Neutrophil (primary cell): ENCODE results near the gene CXADR.

Source experiments
- H3K27ac ChIP-seq: fragments of 200-600 bp; sonication (generic); 2 replicates; pipeline ENCODE4 v1.5.1; 2016; ENCODE audit warnings: mild to moderate bottlenecking, moderate library complexity
- H3K27me3 ChIP-seq: fragments of 200-600 bp; sonication (generic); 2 replicates; pipeline ENCODE4 v1.6.0; 2016; ENCODE audit warnings: mild to moderate bottlenecking
- H3K36me3 ChIP-seq: fragments of 200-600 bp; sonication (generic); 2 replicates; pipeline ENCODE4 v1.5.1; 2017
- H3K4me1 ChIP-seq, 2 experiments: fragments of 200-600 bp in 1 of 2; sonication (generic) in 1 of 2; 1 replicate in 1 of 2; 2 replicates in 1 of 2; pipeline versions ENCODE4 v1.5.1 to v1.6.1; 2013 to 2016; ENCODE audit warnings: low read depth in 1 of 2, low read length in 1 of 2, mild to moderate bottlenecking in 1 of 2, moderate library complexity in 1 of 2; ENCODE audit not compliant: control insufficient read depth in 1 of 2, insufficient read depth in 1 of 2
- H3K4me3 ChIP-seq, 2 experiments: fragments of 200-600 bp in 1 of 2; sonication (generic) in 1 of 2; 1 replicate in 1 of 2; 2 replicates in 1 of 2; pipeline ENCODE4 v1.5.1; 2013 to 2016; ENCODE audit warnings: low read depth in 1 of 2, low read length in 1 of 2, mild to moderate bottlenecking in 1 of 2, moderate library complexity in 1 of 2
- H3K9me3 ChIP-seq: fragments of 200-600 bp; sonication (generic); 2 replicates; pipeline ENCODE4 v1.5.1; 2016
- TF ChIP-seq, protein P1 (sequence below): fragments of 200-600 bp; sonication (generic); IDR thresholded peaks from 2 replicates; pipeline ENCODE4 v1.5.1; 2016; ENCODE audit warnings: antibody characterized with exemption

The CXADR gene

DNA sequence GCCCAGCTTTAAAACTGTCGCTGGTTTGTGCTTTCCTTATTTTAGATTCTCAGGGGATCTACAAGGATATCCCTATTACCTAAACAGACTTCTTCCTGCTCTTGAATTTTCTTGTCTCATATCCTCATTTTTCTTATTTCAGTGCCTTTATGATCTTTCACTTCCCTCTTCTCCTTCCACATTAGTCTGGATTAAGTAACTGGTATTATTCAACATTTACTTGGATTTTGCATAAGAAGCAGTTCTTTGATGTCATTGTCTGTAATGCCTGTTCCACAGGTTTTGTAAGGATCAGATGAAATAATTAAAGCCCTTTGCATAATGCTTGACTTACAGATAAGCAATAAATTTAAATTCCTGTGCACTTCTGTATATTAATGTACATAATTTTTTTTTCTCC is 26.5 kb downstream of the CXADR start:
- no peaks in the 10 kb centered on the region for H3K9me3 ChIP-seq
- no peaks in the 10 kb centered on the region for H3K4me1 ChIP-seq
- H3K27me3 ChIP-seq: peaks cover 9% of the 10 kb centered on the region
- no peak overlapping the region for H3K4me3 ChIP-seq
- TF ChIP-seq, protein P1, sequence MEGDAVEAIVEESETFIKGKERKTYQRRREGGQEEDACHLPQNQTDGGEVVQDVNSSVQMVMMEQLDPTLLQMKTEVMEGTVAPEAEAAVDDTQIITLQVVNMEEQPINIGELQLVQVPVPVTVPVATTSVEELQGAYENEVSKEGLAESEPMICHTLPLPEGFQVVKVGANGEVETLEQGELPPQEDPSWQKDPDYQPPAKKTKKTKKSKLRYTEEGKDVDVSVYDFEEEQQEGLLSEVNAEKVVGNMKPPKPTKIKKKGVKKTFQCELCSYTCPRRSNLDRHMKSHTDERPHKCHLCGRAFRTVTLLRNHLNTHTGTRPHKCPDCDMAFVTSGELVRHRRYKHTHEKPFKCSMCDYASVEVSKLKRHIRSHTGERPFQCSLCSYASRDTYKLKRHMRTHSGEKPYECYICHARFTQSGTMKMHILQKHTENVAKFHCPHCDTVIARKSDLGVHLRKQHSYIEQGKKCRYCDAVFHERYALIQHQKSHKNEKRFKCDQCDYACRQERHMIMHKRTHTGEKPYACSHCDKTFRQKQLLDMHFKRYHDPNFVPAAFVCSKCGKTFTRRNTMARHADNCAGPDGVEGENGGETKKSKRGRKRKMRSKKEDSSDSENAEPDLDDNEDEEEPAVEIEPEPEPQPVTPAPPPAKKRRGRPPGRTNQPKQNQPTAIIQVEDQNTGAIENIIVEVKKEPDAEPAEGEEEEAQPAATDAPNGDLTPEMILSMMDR: no peak
- H3K27ac ChIP-seq: no peak overlapping the region
- no peaks in the 10 kb centered on the region for H3K36me3 ChIP-seq

GRCh38 chr21:17539743-17540341 is 27.0 kb downstream of the CXADR start:
- no peaks in the 10 kb centered on the region for H3K9me3 ChIP-seq
- no peaks in the 10 kb centered on the region for H3K4me1 ChIP-seq
- TF ChIP-seq, protein P1: no peak
- H3K4me3 ChIP-seq: no peak overlapping the region
- H3K36me3 ChIP-seq: no peaks in the 10 kb centered on the region
- H3K27ac ChIP-seq: no peak overlapping the region
- H3K27me3 ChIP-seq: peaks cover 9% of the 10 kb centered on the region

- H3K4me1 ChIP-seq: no peaks in the 10 kb centered on the region
- H3K36me3 ChIP-seq: no peaks in the 10 kb centered on the region
- no peaks in the 10 kb centered on the region for H3K9me3 ChIP-seq
- H3K27ac ChIP-seq: no peak overlapping the region
- H3K4me3 ChIP-seq: no peak overlapping the region
- H3K27me3 ChIP-seq: peaks cover 9% of the 10 kb centered on the region
- TF ChIP-seq, protein P1: no peak
These were observed 27.7 kb downstream of the CXADR start for GRCh38 chr21:17540530-17540929.

- H3K4me1 ChIP-seq: no peaks in the 10 kb centered on the region
- H3K9me3 ChIP-seq: no peaks in the 10 kb centered on the region
- no peak overlapping the region for H3K4me3 ChIP-seq
- no peaks in the 10 kb centered on the region for H3K36me3 ChIP-seq
- no peak overlapping the region for H3K27ac ChIP-seq
- H3K27me3 ChIP-seq: peaks cover 3% of the 10 kb centered on the region
- TF ChIP-seq, protein P1: no peak
These were observed 29.6 kb downstream of the CXADR start for GRCh38 chr21:17542371-17543011.

DNA sequence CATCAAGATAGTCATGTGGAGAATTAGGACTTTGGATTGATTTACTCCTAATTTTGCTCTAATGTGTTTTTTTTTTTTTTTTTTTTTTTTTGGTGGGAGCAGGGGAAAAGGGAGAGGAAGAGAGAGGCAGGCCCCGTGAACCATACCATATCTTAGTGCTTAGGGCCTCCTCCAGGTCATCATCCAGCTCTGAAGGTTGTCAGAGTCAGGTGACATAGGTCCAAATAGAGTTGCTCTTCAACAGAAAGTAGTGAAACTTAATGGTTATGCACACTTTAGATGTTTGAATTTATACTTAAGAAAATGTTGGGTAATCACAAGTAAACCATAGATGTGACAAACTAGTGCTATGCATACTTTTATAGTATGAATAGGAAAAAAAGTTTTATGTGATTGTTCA is 32.2 kb downstream of the CXADR start:
- Histone ChIP-seq H3K4me3 (no peak overlapping the region), H3K27me3 (no peaks in the 10 kb centered on the region)
- TF ChIP-seq, protein P1: no peak

More for the DNA sequence above, 32.2 kb downstream of the CXADR start:
- Histone ChIP-seq H3K36me3 (no peaks in the 10 kb centered on the region), H3K9me3 (no peaks in the 10 kb centered on the region), H3K27ac (no peak overlapping the region), H3K4me1 (no peaks in the 10 kb centered on the region)
